Right atrium auricular region (tissue), 2 donors: ENCODE measurements around the gene MAPK8IP2. TPM values are rescaled to one million over a fixed set of nuclear protein-coding genes. Genes with fewer than 3 reads are reported as not detected.
A peak's percentile ranks its signal among the peaks of the same experiment; 100 is the strongest.
"Not testable (repeated sequence)": the region's sequence is repeated elsewhere in the genome, so short reads cannot be mapped to it uniquely, and the experiment has no call there.

Experiments
- DNase-seq: peaks from one replicate; pipeline ENCODE4 v3.0.0-alpha.2; 2019; ENCODE audit warnings: low spot score
- H3K27ac ChIP-seq, 2 donors: fragments of 200-600 bp; sonication (generic); 1 replicate in 1 of 2; 2 replicates in 1 of 2; pipeline ENCODE4 v1.5.1; 2016 to 2019
- H3K27me3 ChIP-seq, 2 donors: fragments of 200-600 bp; sonication (generic); one replicate each; pipeline versions ENCODE4 v1.5.1 to v1.6.0; 2017 to 2019
- H3K36me3 ChIP-seq: fragments of 200-600 bp; sonication (generic); one replicate; pipeline ENCODE4 v1.5.1; 2016
- H3K4me1 ChIP-seq, 2 donors: fragments of 200-600 bp; sonication (generic); one replicate each; pipeline versions ENCODE4 v1.5.1 to v1.6.0; 2017 to 2019
- H3K4me3 ChIP-seq, 2 donors: fragments of 200-600 bp; sonication (generic); 1 replicate in 1 of 2; 2 replicates in 1 of 2; pipeline ENCODE4 v1.5.1; 2017 to 2019; ENCODE audit warnings: mild to moderate bottlenecking in 1 of 2, moderate library complexity in 1 of 2
- H3K9me3 ChIP-seq, 2 donors: fragments of 200-600 bp; sonication (generic); one replicate each; pipeline ENCODE4 v1.5.1; 2019
- CTCF ChIP-seq, 2 donors: fragments of 200-600 bp; sonication (generic); IDR thresholded peaks; one replicate each; pipeline ENCODE4 v1.5.1; 2019; ENCODE audit warnings: antibody characterized with exemption in 2 of 2
- total RNA-seq, 2 donors: library from RNA; depleted of rRNA; stranded (reverse); fragments of >200 nt; gene quantifications; one replicate each; pipeline ENCODE4 v1.1.0, GENCODE V29; 2016

Gene MAPK8IP2
- total RNA-seq, 2 donors from 2014 or later = 0.26 to 0.71 TPM

GRCh38 chr22:50653256-50653655, 52.7 kb downstream of the MAPK8IP2 start:
- Histone ChIP-seq H3K27me3 (no peaks in the 10 kb centered on the region), H3K4me1 (peaks cover 0 to 9% of the 10 kb centered on the region in 2 donors), H3K27ac (no peak overlapping the region), H3K4me3 (no peak overlapping the region), H3K9me3 (peaks cover 0 to 6% of the 10 kb centered on the region in 2 donors), H3K36me3 (no peaks in the 10 kb centered on the region)
- TF ChIP-seq CTCF (IDR thresholded peaks at IDR 0.05) = no peak
- no peak for DNase-seq

GRCh38 chr22:50654664-50655063, 54.1 kb downstream of the MAPK8IP2 start:
- not testable (repeated sequence) for H3K27ac ChIP-seq, H3K36me3 ChIP-seq, H3K27me3 ChIP-seq, DNase-seq, H3K4me3 ChIP-seq, H3K4me1 ChIP-seq, H3K9me3 ChIP-seq

GRCh38 chr22:50656122-50657070, 55.8 kb downstream of the MAPK8IP2 start:
- Histone ChIP-seq H3K4me1 (peaks cover 0 to 9% of the 10 kb centered on the region in 2 donors), H3K9me3 (no peaks in the 10 kb centered on the region), H3K36me3 (no peaks in the 10 kb centered on the region), H3K4me3 (no peak overlapping the region), H3K27me3 (no peaks in the 10 kb centered on the region), H3K27ac (peak overlapping the region; percentile 39 to 53)
- DNase-seq = no peak
- TF ChIP-seq CTCF (IDR thresholded peaks at IDR 0.05) = no peak

- H3K4me3 ChIP-seq = no peak overlapping the region
- no peaks in the 10 kb centered on the region for H3K27me3 ChIP-seq
- peak; percentile 52 for DNase-seq
- no peaks in the 10 kb centered on the region for H3K36me3 ChIP-seq
- H3K27ac ChIP-seq = no peak overlapping the region
- peaks cover 0 to 9% of the 10 kb centered on the region in 2 donors for H3K4me1 ChIP-seq
- no peaks in the 10 kb centered on the region for H3K9me3 ChIP-seq
- no peak for TF ChIP-seq CTCF (IDR thresholded peaks at IDR 0.05)
Measured at GRCh38 chr22:50657925-50658324, 57.3 kb downstream of the MAPK8IP2 start.

GRCh38 chr22:50659711-50660110, 59.1 kb downstream of the MAPK8IP2 start:
- not testable (repeated sequence) for H3K27ac ChIP-seq, DNase-seq, H3K9me3 ChIP-seq, H3K36me3 ChIP-seq, H3K4me3 ChIP-seq, H3K4me1 ChIP-seq, H3K27me3 ChIP-seq

GRCh38 chr22:50660306-50660705, 59.7 kb downstream of the MAPK8IP2 start:
- no peaks in the 10 kb centered on the region for H3K36me3 ChIP-seq
- no peak overlapping the region for H3K27ac ChIP-seq
- H3K9me3 ChIP-seq = no peaks in the 10 kb centered on the region
- DNase-seq = no peak
- no peak for TF ChIP-seq CTCF (IDR thresholded peaks at IDR 0.05)
- H3K27me3 ChIP-seq = no peaks in the 10 kb centered on the region
- peaks cover 0 to 9% of the 10 kb centered on the region in 2 donors for H3K4me1 ChIP-seq
- H3K4me3 ChIP-seq = no peak overlapping the region

Other genes starting within 250 kb of the MAPK8IP2 start
- gene SBF1, start 125.8 kb upstream of the MAPK8IP2 start, total RNA-seq = 10 to 100 TPM; 41.1 to 57.1 TPM
- gene ADM2, start 119.2 kb upstream of the MAPK8IP2 start, total RNA-seq = under 1 TPM in 1 of 2 donors, not detected in 1; 0.08 TPM
- not detected for gene MIOX, start 113.9 kb upstream of the MAPK8IP2 start, total RNA-seq
- 10 to 100 TPM; 30.1 to 33.8 TPM for gene LMF2, start 93.1 kb upstream of the MAPK8IP2 start, total RNA-seq
- gene NCAPH2, start 92.6 kb upstream of the MAPK8IP2 start, total RNA-seq = 10 to 100 TPM; 19.5 to 33.4 TPM
- gene SCO2, start 75.2 kb upstream of the MAPK8IP2 start, total RNA-seq = under 1 TPM in 1 of 2 donors, not detected in 1; 0.94 TPM
- gene TYMP, start 70.8 kb upstream of the MAPK8IP2 start, total RNA-seq = 10 to 100 TPM in 1 of 2 donors, 1 to 10 TPM in 1; 9.1 to 35.8 TPM
- gene KLHDC7B, start 54.9 kb upstream of the MAPK8IP2 start, total RNA-seq = not detected
- not detected for gene SYCE3, start 37.9 kb upstream of the MAPK8IP2 start, total RNA-seq
- gene CPT1B, start 22.4 kb upstream of the MAPK8IP2 start, total RNA-seq = 100 to 1,000 TPM; 184 to 281 TPM
- gene CHKB, start 17.9 kb upstream of the MAPK8IP2 start, total RNA-seq = 10 to 100 TPM; 25.1 to 29.5 TPM
- gene ARSA, start 27.4 kb downstream of the MAPK8IP2 start, total RNA-seq = 10 to 100 TPM; 30.7 to 38.9 TPM
- 10 to 100 TPM in 1 of 2 donors, 1 to 10 TPM in 1; 8.2 to 12.3 TPM for gene SHANK3, start 72.0 kb downstream of the MAPK8IP2 start, total RNA-seq
- under 1 TPM in 1 of 2 donors, not detected in 1; 0.39 TPM for gene ACR, start 137.4 kb downstream of the MAPK8IP2 start, total RNA-seq
- gene RABL2B, start 182.8 kb downstream of the MAPK8IP2 start, total RNA-seq = 1 to 10 TPM; 4.3 to 9.9 TPM